ENCODE results near the gene SC5D.

DNA sequence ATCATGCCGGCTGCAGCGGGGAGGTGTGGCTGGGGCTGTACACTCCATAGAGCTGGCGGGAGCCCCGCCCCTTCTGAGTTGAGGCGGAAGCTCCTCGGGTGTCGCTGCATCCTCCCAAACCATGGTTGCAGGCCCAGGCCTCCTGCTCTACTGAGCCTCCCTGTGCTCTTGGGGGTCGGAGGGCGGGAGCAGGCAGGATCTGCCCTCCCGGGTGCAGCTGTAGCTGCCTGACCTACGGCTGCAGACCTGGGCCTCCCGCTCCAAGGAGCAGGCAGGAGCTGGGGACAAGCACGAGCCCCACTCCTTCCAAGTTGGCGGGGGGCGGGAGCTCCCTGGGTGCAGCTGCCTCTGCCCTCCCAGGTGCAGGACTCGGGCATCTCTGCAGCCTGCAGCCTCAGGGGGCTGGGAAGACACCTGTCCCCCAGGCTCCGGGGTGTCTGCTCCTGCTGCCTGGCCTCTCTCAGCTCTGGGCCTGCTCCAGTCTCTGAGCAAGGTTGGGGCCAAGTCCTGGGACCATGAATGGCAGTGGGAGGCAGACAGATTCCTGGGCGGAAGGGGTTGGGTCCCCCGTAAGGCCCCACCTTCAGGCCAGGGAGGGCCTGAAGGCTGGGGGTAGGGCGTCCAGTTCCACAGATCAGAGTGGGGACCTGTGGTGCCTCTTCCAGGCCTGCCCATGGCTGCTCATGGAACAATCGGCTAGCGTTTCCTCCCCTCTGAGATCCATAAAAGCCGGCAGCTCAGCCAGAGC lies 46.4 kb upstream of the SC5D start:
- TF ChIP-seq, protein P1, sequence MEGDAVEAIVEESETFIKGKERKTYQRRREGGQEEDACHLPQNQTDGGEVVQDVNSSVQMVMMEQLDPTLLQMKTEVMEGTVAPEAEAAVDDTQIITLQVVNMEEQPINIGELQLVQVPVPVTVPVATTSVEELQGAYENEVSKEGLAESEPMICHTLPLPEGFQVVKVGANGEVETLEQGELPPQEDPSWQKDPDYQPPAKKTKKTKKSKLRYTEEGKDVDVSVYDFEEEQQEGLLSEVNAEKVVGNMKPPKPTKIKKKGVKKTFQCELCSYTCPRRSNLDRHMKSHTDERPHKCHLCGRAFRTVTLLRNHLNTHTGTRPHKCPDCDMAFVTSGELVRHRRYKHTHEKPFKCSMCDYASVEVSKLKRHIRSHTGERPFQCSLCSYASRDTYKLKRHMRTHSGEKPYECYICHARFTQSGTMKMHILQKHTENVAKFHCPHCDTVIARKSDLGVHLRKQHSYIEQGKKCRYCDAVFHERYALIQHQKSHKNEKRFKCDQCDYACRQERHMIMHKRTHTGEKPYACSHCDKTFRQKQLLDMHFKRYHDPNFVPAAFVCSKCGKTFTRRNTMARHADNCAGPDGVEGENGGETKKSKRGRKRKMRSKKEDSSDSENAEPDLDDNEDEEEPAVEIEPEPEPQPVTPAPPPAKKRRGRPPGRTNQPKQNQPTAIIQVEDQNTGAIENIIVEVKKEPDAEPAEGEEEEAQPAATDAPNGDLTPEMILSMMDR (IDR thresholded peaks at IDR 0.05): no peak
- TF ChIP-seq POLR2A (IDR thresholded peaks at IDR 0.05): no peak
